NCI-H1092 (cell line): ENCODE data around the gene B4GALT1.

Experiments
- DNase-seq: peaks from one replicate; lab custom pipeline; 2025; lab: John Stamatoyannopoulos, UW

The B4GALT1 gene

GRCh38 chr9:33139421-33140228 lies 27.5 kb downstream of the B4GALT1 start:
- no peak for DNase-seq

- DNase-seq, result no peak
These were observed 28.4 kb downstream of the B4GALT1 start for GRCh38 chr9:33138768-33139167.

- DNase-seq, result no peak
These were observed 29.3 kb downstream of the B4GALT1 start for GRCh38 chr9:33137781-33138264.

- no peak for DNase-seq
These were observed 30.1 kb downstream of the B4GALT1 start for GRCh38 chr9:33136721-33137670.

- no peak for DNase-seq
These were observed 31.6 kb downstream of the B4GALT1 start for GRCh38 chr9:33135470-33135958.

GRCh38 chr9:33135031-33135461 lies 32.1 kb downstream of the B4GALT1 start:
- DNase-seq, result no peak

GRCh38 chr9:33133186-33133585 lies 34.0 kb downstream of the B4GALT1 start:
- no peak for DNase-seq

- no peak for DNase-seq
These were observed 35.1 kb downstream of the B4GALT1 start for GRCh38 chr9:33131790-33132772.

- DNase-seq, result no peak
These were observed 36.0 kb downstream of the B4GALT1 start for GRCh38 chr9:33130961-33131789.

GRCh38 chr9:33129886-33130881 lies 37.0 kb downstream of the B4GALT1 start:
- no peak for DNase-seq

GRCh38 chr9:33129251-33129885 lies 37.8 kb downstream of the B4GALT1 start:
- no peak for DNase-seq

GRCh38 chr9:33128570-33128969 lies 38.6 kb downstream of the B4GALT1 start:
- DNase-seq, result no peak

- DNase-seq, result no peak
These were observed 39.3 kb downstream of the B4GALT1 start for GRCh38 chr9:33127881-33128280.

- DNase-seq, result no peak
These were observed 41.0 kb downstream of the B4GALT1 start for GRCh38 chr9:33125871-33126823.

- DNase-seq, result no peak
These were observed 41.7 kb downstream of the B4GALT1 start for GRCh38 chr9:33125461-33125860.

GRCh38 chr9:33124751-33125381 lies 42.3 kb downstream of the B4GALT1 start:
- no peak for DNase-seq

GRCh38 chr9:33124046-33124445 lies 43.1 kb downstream of the B4GALT1 start:
- DNase-seq, result no peak
